Activated naive CD4-positive, alpha-beta T cell treated with anti-CD3 and anti-CD28 coated beads, Interleukin-2, amount 50 U/mL, for 16 hours (primary cell): ENCODE data around the gene PARD6A.

ENCODE experiments used
- DNase-seq: peaks from one replicate; pipeline ENCODE4 v3.0.0-alpha.2; 2020

Gene PARD6A

DNA sequence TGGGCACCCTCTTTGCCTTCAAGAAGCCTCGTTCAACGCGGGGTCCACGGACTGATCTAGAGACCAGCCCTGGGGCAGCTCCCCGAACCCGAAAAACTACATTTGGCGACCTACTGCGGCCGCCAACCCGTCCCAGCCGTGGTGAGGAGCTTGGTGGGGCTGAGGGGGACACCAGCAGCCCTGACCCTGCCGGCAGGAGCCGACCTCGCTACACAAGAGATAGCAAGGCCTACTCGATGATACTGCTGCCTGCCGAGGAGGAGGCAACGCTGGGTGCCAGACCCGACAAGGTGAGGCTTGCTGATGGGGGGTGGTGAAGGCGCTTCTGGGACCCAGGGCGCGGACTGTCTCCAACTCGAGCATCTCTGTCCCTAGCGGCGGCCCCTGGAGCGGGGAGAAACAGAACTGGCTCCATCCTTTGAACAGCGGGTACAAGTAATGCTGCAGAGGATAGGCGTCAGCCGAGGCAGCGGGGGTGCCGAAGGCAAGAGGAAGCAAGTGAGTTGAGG lies 6.3 kb upstream of the PARD6A start:
- no peak for DNase-seq

DNA sequence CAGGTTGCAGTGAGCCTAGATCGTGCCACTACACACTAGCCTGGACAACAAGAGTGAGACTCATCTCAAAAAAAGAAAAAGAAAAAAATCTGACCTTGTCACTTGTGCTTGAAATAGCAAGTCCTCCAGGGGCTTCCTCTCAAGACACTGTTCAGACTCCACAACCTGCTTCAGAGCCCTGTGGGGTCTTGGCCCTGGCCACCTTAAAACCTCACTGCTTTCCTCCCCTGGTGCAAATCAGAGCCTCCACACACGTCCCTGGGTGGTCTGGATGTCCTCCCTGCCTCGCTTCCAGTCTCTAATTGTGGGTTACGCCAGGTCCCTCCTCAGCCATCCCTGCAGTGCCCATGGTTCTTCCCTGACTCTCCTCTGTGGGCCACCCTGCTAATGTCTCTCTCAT lies 5.4 kb upstream of the PARD6A start:
- DNase-seq = no peak

DNA sequence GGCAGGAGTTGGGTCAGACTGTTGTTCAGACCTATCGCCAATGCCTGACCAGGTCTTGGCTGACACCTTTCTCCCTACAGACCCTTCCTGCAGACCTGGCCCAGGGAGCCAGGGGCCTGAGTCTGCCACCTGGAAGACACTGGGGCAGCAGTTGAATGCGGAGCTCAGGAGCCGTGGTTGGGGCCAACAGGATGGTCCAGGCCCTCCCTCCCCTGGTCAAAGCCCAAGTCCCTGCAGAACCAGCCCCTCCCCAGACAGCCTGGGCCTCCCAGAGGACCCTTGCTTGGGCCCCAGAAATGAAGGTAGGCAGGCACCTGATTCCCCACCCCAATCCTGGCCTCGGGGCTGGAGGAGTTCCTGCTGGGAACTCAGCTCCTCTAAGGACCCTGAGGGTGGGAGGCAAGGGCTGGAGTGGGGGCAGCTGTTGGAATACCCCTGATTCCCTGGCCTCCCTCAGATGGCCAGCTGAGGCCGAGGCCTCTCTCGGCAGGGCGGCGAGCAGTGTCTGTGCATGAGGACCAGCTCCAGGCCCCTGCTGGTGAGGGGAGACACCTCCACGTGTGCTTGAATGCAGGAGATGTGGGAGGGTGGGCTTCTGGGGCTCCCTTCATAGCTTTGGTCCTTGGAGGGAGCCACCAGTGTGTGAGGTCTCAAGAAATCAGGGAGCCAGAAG lies 4.3 kb upstream of the PARD6A start:
- no peak for DNase-seq

DNA sequence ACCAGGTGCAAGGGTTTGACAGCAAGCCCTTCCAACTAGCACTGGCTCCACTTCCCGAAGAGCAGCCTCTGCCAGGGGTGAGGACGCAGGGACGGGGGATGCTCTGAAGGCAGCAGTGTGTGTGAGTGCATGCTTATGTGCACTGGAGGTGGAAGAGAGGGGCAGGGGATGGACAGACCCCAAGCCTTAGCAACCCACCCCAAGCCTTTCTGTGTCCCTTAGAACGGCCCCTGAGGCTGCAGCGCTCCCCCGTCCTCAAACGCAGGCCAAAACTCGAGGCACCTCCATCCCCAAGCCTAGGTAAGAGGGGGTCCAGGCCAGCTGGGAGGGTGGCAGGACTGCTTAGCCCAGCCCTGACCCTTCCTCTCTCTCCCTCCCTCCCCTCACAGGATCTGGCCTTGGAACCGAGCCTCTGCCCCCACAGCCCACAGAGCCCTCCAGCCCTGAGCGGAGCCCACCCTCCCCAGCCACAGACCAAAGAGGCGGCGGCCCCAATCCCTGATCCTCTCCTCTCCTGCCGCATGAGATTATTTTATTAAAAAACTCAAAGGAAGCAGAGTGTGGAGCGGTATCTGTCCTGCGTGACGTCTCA lies 3.6 kb upstream of the PARD6A start:
- DNase-seq = no peak

DNA sequence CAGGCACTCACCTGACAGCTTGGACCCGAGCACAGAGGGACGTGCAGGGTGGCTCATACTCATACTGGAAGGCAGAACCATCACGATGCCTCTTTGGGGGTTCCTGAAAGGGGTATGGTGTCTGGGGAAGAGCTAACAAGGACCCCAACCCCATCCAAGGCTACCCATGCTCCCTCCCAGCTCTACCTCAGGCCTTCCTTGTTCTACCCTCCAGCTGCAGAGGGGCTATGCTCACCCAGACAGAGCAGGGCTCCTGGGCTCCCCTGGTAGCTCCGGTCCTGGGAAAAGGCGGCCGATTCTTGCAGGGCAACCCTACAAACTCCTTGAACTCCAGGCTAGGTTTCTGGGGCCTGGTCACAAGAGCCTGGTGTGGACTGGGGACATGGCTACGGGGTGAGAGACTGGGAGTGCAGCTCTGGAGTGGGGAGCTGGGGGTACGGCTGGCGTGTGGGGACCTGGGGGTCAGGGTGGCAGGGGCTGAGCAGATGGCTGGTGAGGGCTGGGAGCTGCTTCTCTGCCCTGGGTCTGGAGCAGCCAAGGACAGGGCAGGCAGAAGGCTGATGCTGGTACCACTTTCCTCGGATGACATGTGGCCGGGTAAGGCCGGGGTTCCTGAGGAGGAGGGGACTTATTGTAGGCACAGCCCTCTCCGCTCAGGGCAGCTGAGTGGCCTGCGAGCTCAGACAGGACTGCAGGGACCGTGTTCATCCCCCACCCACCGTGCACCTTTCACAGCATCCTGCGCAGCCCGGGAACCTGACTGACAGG lies 2.8 kb upstream of the PARD6A start:
- DNase-seq = no peak

DNA sequence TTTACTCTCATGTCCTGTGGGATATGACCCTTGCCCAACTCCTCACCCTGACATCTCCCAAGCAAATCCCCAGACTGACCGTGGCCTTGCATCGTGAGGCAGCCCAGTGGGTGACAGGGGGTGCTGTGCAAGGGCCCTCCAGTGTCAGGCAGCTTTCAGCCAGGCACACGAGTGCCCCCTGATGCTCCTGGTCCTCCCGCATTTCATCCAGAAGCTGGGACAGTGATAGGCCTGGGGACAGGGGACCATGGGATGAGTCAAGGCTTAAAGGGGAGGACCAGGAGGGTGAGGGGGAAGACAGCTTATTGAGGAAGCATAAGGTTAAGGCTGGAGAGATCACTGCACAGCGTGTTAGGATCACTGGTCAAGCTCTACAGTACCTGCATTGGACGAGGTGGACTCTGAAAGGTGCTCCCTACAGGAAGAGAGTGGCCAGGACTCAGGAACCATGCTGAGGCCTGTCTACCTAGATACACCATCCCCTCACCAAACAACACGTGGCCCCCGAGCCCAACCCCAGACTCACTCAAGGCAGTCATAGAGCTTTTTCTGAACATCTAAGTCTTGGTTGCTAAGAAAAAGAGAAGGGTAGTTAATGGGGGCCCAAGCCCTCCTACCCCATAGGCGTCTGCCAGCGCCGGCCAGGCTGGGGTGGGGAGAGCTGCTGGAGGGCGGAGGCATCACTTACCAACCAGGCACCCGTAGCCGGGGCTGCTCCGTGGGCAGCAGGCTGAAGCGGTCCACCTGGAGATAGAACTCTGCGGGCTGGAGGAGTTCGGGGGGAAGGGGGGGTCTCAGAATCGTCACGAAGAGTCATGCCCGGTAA lies 1.7 kb upstream of the PARD6A start:
- no peak for DNase-seq

DNA sequence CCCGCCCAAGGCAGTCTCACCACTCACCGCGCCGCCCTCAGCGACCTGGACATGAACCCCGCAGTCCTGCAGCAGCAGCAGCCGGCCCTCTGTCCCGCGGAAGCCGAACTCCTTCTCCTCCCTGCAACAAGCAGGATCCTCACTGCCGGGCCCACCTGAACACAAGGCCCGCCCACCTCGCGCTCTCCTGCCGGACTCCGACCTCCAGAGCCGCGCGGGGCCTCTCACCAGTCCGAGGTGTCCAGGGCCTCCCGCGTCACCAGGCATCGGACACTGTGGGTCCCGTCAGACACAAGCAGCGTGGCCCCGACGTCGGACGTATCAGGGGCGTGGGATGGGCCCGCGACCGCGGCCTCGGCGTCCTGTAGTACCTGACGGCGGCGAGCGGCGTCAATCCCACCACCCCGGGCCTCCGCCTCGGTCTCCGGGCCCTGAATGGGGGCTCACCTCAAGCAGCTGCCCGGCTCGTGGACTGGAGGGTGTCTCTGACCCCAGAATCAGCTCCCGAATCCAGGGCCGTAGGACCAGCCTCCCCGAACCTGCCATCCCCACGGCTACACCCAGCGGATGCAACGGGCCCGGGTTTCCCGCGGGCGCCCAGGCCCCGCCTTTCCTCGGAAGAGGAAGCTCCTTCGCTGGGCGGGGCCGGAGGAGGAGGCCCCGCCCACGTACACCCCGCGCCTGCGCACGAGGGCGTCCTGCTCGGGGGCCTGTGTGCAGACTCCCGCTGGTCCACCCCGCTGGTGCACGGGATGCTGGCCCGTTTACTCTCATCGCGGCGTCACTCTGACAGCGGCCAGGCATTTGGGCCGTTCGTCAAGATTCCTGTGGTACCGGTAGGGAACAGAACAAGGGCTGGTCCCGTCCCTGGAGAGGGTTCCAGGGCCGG lies 841 bp upstream of the PARD6A start, which contains the start of gene ACD:
Gene ACD (minus strand): TSS at position 586 of the 889 bp plus-strand sequence. CDS start 40 bp downstream, at position 546.
- peak; percentile 91 for DNase-seq

DNA sequence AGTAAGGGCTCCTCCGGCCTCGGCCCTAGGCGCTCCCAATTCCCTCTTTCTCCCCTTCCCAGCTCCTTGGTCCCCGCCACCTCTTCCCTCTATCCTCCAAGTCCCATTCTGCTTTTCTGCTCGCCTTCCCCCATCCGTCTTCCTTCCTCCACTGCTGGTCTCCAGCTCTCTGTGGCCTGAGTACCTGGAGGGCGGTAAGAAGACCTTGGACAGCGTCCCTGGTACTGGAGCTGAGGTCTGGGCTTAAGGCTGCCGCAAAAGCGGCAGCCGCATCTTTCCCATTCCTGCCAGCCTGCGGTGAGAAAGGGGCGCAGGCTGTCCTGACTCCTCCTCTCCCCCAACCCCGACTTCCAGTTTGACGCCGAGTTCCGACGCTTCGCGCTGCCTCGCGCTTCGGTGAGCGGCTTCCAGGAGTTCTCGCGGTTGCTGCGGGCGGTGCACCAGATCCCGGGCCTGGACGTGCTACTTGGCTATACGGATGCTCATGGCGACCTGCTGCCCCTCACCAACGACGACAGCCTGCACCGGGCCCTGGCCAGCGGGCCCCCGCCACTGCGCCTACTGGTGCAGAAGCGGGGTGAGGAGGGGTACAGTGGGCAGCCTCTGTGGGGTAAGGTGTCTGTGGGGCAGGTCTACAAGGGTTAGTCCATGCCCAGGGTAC lies 471 bp downstream of the PARD6A start:
- peak; percentile 31 for DNase-seq

DNA sequence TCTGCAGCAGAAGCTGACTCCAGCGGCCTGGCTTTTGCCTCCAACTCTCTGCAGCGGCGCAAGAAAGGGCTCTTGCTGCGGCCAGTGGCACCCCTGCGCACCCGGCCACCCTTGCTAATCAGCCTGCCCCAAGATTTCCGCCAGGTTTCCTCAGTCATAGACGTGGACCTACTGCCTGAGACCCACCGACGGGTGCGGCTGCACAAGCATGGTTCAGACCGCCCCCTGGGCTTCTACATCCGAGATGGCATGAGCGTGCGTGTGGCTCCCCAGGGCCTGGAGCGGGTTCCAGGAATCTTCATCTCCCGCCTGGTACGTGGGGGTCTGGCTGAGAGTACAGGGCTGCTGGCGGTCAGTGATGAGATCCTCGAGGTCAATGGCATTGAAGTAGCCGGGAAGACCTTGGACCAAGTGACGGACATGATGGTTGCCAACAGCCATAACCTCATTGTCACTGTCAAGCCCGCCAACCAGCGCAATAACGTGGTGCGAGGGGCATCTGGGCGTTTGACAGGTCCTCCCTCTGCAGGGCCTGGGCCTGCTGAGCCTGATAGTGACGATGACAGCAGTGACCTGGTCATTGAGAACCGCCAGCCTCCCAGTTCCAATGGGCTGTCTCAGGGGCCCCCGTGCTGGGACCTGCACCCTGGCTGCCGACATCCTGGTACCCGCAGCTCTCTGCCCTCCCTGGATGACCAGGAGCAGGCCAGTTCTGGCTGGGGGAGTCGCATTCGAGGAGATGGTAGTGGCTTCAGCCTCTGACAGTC lies 1.3 kb downstream of the PARD6A start:
- DNase-seq = no peak

DNA sequence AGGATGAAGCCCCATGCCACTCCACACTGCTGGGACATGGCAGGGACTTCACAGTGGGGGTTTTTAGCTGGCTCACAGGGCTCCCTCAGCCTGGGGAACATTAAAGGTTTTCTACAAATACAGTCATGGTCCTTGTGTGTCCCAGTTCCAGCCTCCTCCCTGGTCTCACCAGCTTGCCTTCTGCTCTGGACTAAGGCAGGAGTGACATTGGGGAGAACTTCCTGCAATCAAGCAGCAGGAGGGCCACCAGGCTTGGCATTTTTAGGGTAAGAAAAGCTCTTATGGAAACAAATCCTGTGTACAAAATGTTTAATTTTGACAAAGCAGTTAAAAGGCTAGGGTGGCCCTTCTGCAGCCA lies 1.9 kb downstream of the PARD6A start:
- DNase-seq = no peak

DNA sequence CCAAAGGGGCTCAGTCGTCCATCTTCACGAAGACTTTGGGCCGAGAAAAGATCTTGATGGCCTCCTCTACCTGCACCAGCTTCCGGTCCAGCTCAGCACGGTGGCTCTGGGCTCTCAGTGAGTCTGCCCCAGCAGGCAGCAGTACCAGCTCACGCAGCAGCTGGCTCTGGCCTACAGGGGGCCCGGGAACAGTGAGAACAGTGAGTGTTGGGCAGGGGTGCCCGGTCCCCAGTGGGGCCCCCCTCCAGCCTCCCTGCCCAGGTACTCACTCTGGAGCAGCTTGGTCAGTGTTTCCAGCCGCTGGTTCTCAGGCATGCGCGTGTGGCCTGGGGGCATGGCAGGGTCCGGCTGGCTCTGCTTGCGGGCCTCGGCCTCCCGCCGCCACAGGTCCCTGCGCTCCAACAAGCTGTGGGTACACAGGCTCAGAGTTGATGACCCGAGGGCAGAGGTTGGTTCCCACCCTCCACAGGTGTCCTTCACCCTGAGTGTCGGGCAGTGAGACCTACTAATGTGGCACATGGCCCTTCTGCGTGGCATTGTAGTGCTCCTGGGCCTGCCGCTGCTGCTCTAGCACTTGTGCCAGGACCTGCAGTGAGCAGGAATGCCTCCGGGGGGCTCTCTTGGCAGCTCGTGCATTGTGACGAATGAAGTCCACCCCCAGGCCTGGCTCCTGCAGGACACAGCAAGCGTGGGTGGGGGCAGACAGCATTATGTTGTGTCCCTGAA lies 2.6 kb downstream of the PARD6A start:
- DNase-seq = peak; percentile 45

DNA sequence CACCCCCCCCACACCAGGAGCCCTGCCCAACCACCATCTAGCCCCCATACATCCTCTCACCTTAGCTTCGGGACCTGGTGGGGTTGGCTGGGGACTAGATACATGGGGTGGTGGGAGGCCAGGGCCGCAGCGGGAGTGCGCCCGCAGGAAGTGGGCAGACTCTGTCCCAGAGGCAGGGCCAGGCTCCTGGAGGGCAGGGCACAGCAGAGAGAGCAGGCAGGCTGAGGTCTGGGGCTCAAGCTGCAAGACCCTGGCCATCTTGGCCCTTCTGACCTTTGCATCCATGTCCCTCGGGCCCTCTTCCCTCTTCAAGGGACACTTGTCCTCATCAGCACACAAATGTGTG lies 3.1 kb downstream of the PARD6A start:
- DNase-seq = no peak

DNA sequence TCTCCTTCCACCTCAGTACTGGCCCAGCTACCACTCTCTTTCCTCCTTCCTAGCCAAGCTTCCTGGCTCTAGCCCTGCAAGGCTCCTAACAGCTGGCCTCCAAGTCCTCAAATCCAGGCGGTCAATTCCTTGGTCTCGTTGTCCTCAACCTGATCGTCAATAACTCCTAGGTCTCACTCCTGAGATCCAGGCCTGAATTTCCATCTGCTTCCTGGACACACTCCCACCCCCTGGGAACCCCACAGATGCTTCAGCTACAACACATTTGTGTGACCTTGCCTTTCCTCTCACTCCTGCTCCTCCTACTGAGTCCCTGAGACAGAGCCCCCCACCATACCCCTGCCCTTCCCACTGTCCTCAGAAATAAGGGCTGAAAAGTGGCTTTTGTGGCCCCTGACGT lies 3.5 kb downstream of the PARD6A start:
- no peak for DNase-seq

DNA sequence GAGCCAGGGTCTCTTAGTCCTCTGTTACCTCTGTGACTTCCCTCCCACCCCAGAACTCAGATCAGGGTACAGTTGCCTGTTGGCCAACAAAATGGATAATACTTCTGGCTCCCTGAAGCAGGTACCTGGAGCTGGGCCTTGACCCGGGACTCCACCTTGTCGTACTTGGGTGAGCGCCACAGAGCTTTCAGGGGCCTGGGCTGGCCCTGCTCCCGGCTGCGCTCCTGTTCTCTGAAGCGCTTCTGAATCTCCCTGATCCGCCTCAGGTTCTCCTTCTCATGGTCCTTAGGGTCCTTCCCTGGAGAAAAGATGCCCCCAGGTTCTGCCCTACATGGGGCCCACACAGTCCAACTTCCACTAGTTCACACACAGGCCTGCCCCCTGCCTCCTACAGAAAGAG lies 4.1 kb downstream of the PARD6A start:
- DNase-seq = no peak

DNA sequence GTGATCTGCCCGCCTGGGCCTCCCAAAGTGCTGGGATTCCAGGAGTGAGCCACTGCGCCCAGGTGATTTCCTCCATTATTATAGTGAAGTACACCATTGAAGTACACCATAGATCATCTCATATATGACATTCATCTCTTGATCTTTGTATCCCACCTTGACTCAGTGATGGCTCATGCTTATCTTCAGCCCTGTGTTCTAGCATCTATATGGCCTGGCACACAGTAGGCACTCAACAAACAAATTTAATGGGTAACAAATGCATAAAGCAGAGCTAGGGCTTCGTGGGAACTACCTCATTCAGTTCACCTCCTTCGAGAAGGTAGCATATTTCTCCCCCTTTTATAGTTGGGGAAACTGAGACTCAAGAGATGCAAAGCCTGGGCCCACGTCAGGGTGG lies 4.8 kb downstream of the PARD6A start:
- no peak for DNase-seq

DNA sequence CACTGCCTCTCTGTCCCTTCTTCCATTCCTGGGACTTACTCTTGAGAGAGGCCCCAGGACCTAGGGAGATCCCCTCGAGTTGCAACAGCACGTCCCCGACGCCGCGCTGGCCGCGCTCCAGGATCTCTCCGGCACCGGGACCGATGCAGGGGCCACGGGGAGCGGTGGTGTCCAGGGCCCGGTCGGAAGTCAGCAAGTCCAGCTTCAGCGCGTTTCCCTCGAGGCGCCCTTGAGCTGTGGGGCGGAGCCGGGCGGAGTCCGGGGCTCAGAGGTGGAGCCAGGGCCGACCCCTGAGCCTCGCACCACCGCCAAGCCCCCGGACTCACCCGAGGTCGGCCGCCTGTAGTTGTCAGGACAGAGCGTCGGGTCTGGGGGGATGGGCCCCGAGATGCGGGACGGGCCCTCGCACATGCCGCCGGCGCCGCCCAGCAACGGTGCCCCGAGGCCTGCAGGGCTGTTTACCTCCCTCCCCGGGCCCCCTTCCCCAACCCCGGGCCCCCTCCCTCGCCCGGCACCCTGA lies 5.3 kb downstream of the PARD6A start:
- DNase-seq = no peak

DNA sequence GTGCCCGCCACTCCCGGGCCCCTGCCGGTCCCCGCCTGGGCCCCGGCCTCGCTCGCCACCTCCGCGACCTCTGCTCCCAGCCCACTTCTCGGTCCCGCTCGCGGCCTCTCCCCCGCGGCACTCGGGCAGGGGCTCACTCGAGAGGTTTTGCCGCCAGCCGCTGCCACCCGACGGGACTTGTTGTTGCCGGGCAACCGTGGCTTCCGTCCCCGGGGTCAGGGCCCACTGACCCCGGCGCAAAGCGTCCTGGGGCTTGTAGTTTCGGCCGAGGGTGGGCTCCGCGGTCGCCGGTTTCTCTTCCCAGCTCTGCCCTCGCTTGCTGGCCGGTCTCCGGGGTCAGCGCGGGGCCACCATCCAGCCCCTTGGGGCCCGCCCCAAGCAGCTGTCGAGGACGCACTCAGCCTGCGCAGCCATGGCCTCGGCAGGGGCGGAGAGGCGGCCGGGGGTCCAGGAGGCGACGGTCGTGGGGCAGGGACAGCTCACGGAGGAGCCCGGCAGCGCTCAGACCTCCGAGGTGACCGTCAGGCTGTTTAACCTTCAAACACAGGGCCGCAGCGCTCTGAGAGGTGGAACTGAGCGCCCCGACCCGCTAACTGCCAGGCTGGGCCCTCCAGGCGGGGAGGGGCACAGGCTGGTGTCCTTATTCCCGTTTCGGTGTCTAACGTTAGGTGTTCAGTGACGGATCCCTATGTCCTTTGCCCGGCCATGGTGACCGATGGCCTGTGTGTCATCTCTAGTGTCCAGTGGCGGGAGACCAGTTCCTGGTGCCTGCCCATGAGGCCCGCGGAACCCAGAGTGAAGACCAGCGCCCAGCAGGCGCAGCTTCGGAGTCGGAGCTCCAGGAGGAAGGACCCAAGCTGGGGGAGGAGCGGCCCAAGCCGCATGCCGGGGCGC lies 6.0 kb downstream of the PARD6A start, which contains the start of the genes C16orf86 and ENKD1:
Gene C16orf86 (plus strand): TSS at position 256 of the 894 bp plus-strand sequence. CDS start 157 bp downstream, at position 413.
Gene ENKD1 (minus strand): TSS at position 192 of the 894 bp plus-strand sequence. CDS start 308 bp downstream, outside the sequence.
- peak; percentile 80 for DNase-seq

DNA sequence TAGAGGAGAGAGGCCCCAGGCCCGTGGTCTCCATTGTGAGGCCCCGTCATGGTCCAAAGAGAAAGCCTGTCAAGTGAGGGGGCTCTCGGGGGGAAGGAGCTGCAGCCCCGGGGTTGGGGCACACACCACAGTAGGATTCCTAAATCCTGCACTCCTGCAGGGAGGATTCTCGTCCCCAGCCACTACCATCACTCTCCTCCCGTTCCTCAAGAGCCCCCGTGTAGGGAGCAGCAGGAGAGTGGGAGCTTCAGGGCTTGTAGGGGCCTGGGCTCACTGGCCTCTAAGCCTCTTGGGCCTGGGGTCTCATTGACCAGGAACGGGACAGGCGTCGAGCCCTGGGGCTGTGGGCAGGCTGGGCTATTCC lies 6.7 kb downstream of the PARD6A start:
- no peak for DNase-seq
